HepG2 (cell line): Measurements from ENCODE around the gene SLC6A17. TPM values are rescaled to one million over a fixed set of nuclear protein-coding genes. Genes with fewer than 3 reads are reported as not detected.

Experiments used
- ATAC-seq: fragments of 200-7000 bp; cut with Tn5 transposase; 3 replicates; pipeline ENCODE4 v1.9.1; 2020; ENCODE audit warnings: mild to moderate bottlenecking, moderate library complexity
- BruUV-seq: library from RNA; stranded (reverse); fragments of 400-500 nt; replicated peaks from 2 replicates; lab custom pipeline; 2021; lab: Mats Ljungman, UMichigan
- CTCF ChIA-PET: fragments of 300-600 bp; formaldehyde crosslinking; extraction: SDS; loops from one replicate; lab custom pipeline; 2021; ENCODE audit warnings: low total read pairs, inconsistent platforms, low intra/inter-chr PET ratio; lab: Yijun Ruan, JAX
- POLR2A ChIA-PET: fragments of 350-600 bp; sonication (Branson Sonifier 250); formaldehyde crosslinking; loops from one replicate; lab custom pipeline; 2020; ENCODE audit warnings: antibody characterized with exemption, inconsistent platforms; lab: Yijun Ruan, JAX
- DNase-seq: peaks from one replicate; pipeline ENCODE4 v3.0.0-alpha.2; 2015; ENCODE audit warnings: low spot score
- FAIRE-seq: peaks from 3 replicates; lab custom pipeline; 2011; peaks lifted over from hg19 to GRCh38; lab: Jason Lieb, UNC
- H2AFZ ChIP-seq: one replicate; pipeline ENCODE4 v1.6.1; 2011; ENCODE audit warnings: low read length, inconsistent platforms
- H3K27ac ChIP-seq: fragments of 300-600 bp; 3 replicates; pipeline ENCODE4 v1.8.0; 2011; ENCODE audit warnings: mixed run types, mild to moderate bottlenecking, mixed read lengths, low read length, inconsistent platforms; ENCODE audit not compliant: insufficient read depth; ENCODE audit errors: extremely low read length
- H3K27me3 ChIP-seq, 2 experiments: fragments of 200-600 bp in 1 of 2; 2 replicates in 1 of 2; 3 replicates in 1 of 2; pipeline versions ENCODE4 v1.6.0 to v1.8.0; 2011; ENCODE audit warnings: low read length in 2 of 2, mild to moderate bottlenecking in 2 of 2, moderate library complexity in 2 of 2, inconsistent platforms in 1 of 2; ENCODE audit not compliant: insufficient read depth in 2 of 2, control insufficient read depth in 1 of 2
- H3K36me3 ChIP-seq, 2 experiments: fragments of 200-600 bp in 1 of 2; replicated peaks in 1 of 2; 2 replicates in 1 of 2; 3 replicates in 1 of 2; pipeline versions ENCODE4 v1.5.1 to v1.8.0; 2011; ENCODE audit warnings: low read length in 2 of 2, inconsistent platforms in 1 of 2; ENCODE audit not compliant: insufficient read depth in 2 of 2, control insufficient read depth in 1 of 2
- H3K4me1 ChIP-seq: 2 replicates; pipeline ENCODE4 v1.5.1; 2012; ENCODE audit warnings: low read length, inconsistent platforms; ENCODE audit not compliant: insufficient read depth
- H3K4me2 ChIP-seq: 2 replicates; pipeline ENCODE4 v1.6.0; 2011; ENCODE audit warnings: low read depth, low read length, inconsistent platforms
- H3K4me3 ChIP-seq, 3 experiments: fragments of 200-600 bp in 1 of 3; sonication (generic), shearing (Covaris generic) in 1 of 3; replicated peaks in 1 of 3; 2 replicates each; pipeline ENCODE4 v1.5.1; 2011 to 2016; ENCODE audit warnings: low read length in 3 of 3, inconsistent platforms in 2 of 3, low read depth in 2 of 3, mild to moderate bottlenecking in 2 of 3, control low read depth in 1 of 3, mixed read lengths in 1 of 3; ENCODE audit not compliant: insufficient read depth in 1 of 3
- H3K79me2 ChIP-seq: one replicate; pipeline ENCODE4 v1.6.1; 2011; ENCODE audit warnings: low read length, inconsistent platforms; ENCODE audit not compliant: insufficient read depth
- H3K9ac ChIP-seq: 2 replicates; pipeline ENCODE4 v1.6.0; 2011; ENCODE audit warnings: mild to moderate bottlenecking, low read depth, low read length, inconsistent platforms; ENCODE audit not compliant: insufficient read depth
- H3K9me3 ChIP-seq: 2 replicates; pipeline ENCODE4 v1.5.1; 2012; ENCODE audit warnings: mild to moderate bottlenecking, low read length
- H4K20me1 ChIP-seq: 2 replicates; pipeline ENCODE4 v1.6.0; 2011; ENCODE audit warnings: inconsistent platforms, mild to moderate bottlenecking, low read length, moderate library complexity; ENCODE audit not compliant: insufficient read depth
- HNRNPL ChIP-seq: fragments of 200-400 bp; formaldehyde crosslinking; IDR thresholded peaks from 2 replicates; pipeline ENCODE4 v1.6.1; 2017; ENCODE audit warnings: mild to moderate bottlenecking, low read depth, low read length
- MYC ChIP-seq: sonication (generic); formaldehyde crosslinking; IDR thresholded peaks from 2 replicates; pipeline ENCODE4 v1.9.0; 2021; ENCODE audit warnings: missing genetic modification reagents, borderline replicate concordance
- RBM39 ChIP-seq: fragments of 200-400 bp; formaldehyde crosslinking; IDR thresholded peaks from one replicate; pipeline ENCODE4 v1.6.1; 2018; ENCODE audit warnings: antibody characterized with exemption, mild to moderate bottlenecking, low read depth, low read length; ENCODE audit not compliant: poor library complexity, severe bottlenecking
- SRY ChIP-seq: sonication (generic); formaldehyde crosslinking; IDR thresholded peaks from 2 replicates; pipeline ENCODE4 v1.8.0; 2022; ENCODE audit warnings: mild to moderate bottlenecking, missing genetic modification reagents
- TAF1 ChIP-seq: sonication (generic); formaldehyde crosslinking; IDR thresholded peaks from 2 replicates; pipeline ENCODE4 v1.4.0; 2020; ENCODE audit warnings: missing genetic modification reagents
- ZBTB8A ChIP-seq: sonication (generic); formaldehyde crosslinking; IDR thresholded peaks from 2 replicates; pipeline ENCODE4 v1.4.0; 2020; ENCODE audit warnings: mild to moderate bottlenecking, low read depth, missing genetic modification reagents, borderline replicate concordance
- ZNF644 ChIP-seq: IDR thresholded peaks from 2 replicates; pipeline ENCODE4 v1.6.1; 2016; ENCODE audit warnings: low read depth
- WGBS: methylation state at CpG from one replicate; pipeline ENCODE4 v1.1.6; 2017; ENCODE audit warnings: low lambda C conversion rate; 5-methylcytosine and 5-hydroxymethylcytosine counted together
- in situ Hi-C: cut with HindIII; loops from 2 replicates; pipeline ENCODE4 v1.10.0; 2017; ENCODE audit warnings: low pct_unique_long_range_greater_than_20kb; ENCODE audit not compliant: extremely low pct_ligation_motif_present
- intact Hi-C: fragments of 100-400 bp; cut with micrococcal nuclease; formaldehyde crosslinking; loops from one replicate; pipeline ENCODE4 v1.10.0; 2022; ENCODE audit not compliant: unreplicated experiment
- polyA plus RNA-seq, 8 experiments: library from polyadenylated mRNA; depleted of rRNA in 3 of 8; stranded (reverse) in 7 of 8; unstranded in 1 of 8; fragments of >200 nt; fragmentation: Illumina TruSeq in 4 of 8; extraction: Trizol in 4 of 8; gene quantifications; 2 replicates each; pipeline versions ENCODE4 v1.2.1 to v1.2.3, GENCODE V29; 2011 to 2016; ENCODE audit warnings: low read depth in 4 of 8, missing spikeins in 1 of 8, mixed read lengths in 1 of 8; ENCODE audit not compliant: insufficient read depth in 1 of 8
- total RNA-seq, 5 experiments: library from RNA; depleted of rRNA; stranded (reverse); fragments of >200 nt; fragmentation: Illumina TruSeq; extraction: Trizol; gene quantifications; 2 replicates each; pipeline ENCODE4 v1.2.3, GENCODE V29; 2016; ENCODE audit warnings: low read depth in 1 of 5
- TF ChIP-seq, protein P1 (sequence below): sonication (generic); formaldehyde crosslinking; IDR thresholded peaks from 2 replicates; pipeline ENCODE4 v1.5.1; 2020; ENCODE audit warnings: missing genetic modification reagents, mild to moderate bottlenecking, borderline replicate concordance
- TF ChIP-seq, protein P2 (sequence below): sonication (generic); formaldehyde crosslinking; conservative IDR thresholded peaks from 2 replicates; pipeline ENCODE4 v1.4.0; 2020; ENCODE audit warnings: missing genetic modification reagents
- TF ChIP-seq, protein P3 (sequence below): sonication (generic); formaldehyde crosslinking; conservative IDR thresholded peaks from 2 replicates; pipeline ENCODE4 v1.8.0; 2022; ENCODE audit warnings: missing genetic modification reagents

Gene SLC6A17
- total and polyA plus RNA-seq, 2 of the 13 experiments (the other 11 are each of a cell fraction or from before 2014, with no cell fraction given), result not detected

DNA sequence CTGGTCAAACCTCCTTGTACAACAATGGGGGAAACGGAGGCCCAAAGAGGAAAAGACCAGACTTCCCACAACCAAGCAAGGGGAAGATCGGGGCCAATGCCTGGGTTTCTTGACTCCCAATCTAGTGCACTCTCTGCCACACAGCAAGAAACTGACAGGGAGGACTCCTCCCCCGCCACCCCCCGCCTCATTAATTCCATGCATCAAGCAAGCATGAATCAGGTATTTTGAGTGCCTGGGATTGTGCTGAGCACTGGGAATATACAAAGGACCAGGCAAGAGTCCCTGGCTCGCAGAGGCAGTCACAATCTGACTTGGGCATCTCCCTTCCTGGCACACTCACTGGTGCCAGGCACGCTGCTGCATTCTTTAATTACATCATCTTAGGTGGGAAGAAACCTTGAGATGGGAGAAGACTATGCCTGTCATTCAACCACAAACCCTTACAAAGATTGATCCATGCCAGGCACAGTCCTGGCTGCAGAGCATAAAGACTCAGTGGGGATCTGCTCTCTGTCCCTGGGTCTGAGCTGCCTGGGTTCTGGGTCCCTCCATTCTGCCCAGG lies 55.4 kb downstream of the SLC6A17 start:
- no TSS peak for BruUV-seq

More for the DNA sequence above, 55.4 kb downstream of the SLC6A17 start:
- no peaks in the 10 kb centered on the region for H3K9me3 ChIP-seq
- no peak overlapping the region for H3K27ac ChIP-seq
- peaks cover 3 to 39% of the 10 kb centered on the region in 2 experiments; a peak in 3 of 5 replicates for H3K27me3 ChIP-seq
- ATAC-seq (no peak), DNase-seq (no peak), FAIRE-seq (no peak)
- H3K9ac ChIP-seq, result no peak overlapping the region
- no peaks in the 10 kb centered on the region for H3K36me3 ChIP-seq
- in situ Hi-C loops (loop anchor here (5.0 to 10.0 kb wide), 2 partner anchors 107 to 289 kb away; no protein-coding TSS in a partner anchor), intact Hi-C loops (no loop called here)
- TF ChIP-seq HNRNPL (no peak), ZBTB8A (no peak), ZNF644 (CRISPR knock-in tag) (no peak), MYC (CRISPR knock-in tag) (no peak), TAF1 (CRISPR knock-in tag) (no peak), RBM39 (no peak), SRY (CRISPR knock-in tag) (no peak)
- TF ChIP-seq, protein P1, sequence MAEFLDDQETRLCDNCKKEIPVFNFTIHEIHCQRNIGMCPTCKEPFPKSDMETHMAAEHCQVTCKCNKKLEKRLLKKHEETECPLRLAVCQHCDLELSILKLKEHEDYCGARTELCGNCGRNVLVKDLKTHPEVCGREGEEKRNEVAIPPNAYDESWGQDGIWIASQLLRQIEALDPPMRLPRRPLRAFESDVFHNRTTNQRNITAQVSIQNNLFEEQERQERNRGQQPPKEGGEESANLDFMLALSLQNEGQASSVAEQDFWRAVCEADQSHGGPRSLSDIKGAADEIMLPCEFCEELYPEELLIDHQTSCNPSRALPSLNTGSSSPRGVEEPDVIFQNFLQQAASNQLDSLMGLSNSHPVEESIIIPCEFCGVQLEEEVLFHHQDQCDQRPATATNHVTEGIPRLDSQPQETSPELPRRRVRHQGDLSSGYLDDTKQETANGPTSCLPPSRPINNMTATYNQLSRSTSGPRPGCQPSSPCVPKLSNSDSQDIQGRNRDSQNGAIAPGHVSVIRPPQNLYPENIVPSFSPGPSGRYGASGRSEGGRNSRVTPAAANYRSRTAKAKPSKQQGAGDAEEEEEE (CRISPR knock-in tag), result no peak
- TF ChIP-seq, protein P2, sequence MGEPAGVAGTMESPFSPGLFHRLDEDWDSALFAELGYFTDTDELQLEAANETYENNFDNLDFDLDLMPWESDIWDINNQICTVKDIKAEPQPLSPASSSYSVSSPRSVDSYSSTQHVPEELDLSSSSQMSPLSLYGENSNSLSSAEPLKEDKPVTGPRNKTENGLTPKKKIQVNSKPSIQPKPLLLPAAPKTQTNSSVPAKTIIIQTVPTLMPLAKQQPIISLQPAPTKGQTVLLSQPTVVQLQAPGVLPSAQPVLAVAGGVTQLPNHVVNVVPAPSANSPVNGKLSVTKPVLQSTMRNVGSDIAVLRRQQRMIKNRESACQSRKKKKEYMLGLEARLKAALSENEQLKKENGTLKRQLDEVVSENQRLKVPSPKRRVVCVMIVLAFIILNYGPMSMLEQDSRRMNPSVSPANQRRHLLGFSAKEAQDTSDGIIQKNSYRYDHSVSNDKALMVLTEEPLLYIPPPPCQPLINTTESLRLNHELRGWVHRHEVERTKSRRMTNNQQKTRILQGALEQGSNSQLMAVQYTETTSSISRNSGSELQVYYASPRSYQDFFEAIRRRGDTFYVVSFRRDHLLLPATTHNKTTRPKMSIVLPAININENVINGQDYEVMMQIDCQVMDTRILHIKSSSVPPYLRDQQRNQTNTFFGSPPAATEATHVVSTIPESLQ, result no peak
- TF ChIP-seq, protein P3, sequence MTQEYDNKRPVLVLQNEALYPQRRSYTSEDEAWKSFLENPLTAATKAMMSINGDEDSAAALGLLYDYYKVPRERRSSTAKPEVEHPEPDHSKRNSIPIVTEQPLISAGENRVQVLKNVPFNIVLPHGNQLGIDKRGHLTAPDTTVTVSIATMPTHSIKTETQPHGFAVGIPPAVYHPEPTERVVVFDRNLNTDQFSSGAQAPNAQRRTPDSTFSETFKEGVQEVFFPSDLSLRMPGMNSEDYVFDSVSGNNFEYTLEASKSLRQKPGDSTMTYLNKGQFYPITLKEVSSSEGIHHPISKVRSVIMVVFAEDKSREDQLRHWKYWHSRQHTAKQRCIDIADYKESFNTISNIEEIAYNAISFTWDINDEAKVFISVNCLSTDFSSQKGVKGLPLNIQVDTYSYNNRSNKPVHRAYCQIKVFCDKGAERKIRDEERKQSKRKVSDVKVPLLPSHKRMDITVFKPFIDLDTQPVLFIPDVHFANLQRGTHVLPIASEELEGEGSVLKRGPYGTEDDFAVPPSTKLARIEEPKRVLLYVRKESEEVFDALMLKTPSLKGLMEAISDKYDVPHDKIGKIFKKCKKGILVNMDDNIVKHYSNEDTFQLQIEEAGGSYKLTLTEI, result no peak
- no peak overlapping the region for H3K4me2 ChIP-seq
- H4K20me1 ChIP-seq, result no peaks in the 10 kb centered on the region
- peaks cover 10% of the 10 kb centered on the region for H3K4me1 ChIP-seq
- H3K79me2 ChIP-seq, result no peaks in the 10 kb centered on the region
- no peak overlapping the region for H2AFZ ChIP-seq
- no peak overlapping the region for H3K4me3 ChIP-seq
- WGBS, result 3% methylated on average over 5 of the region's 6 CpGs
- ChIA-PET POLR2A (no interaction called here), CTCF (interaction anchor here (1.3 to 2.9 kb wide), 2 partner anchors 255 to 291 kb away, joined by 3 to 15 read pairs; no protein-coding TSS in a partner anchor)
